Measurements from ENCODE around the gene GIPC2. TPM values are rescaled to one million over a fixed set of nuclear protein-coding genes. Genes with fewer than 3 reads are reported as not detected.
A peak's percentile ranks its signal among the peaks of the same experiment; 100 is the strongest.
"Not testable (repeated sequence)": the region's sequence is repeated elsewhere in the genome, so short reads cannot be mapped to it uniquely, and the experiment has no call there.

GIPC2 gene
- total and polyA plus RNA-seq, 2 experiments from 2014 or later: 0.30 TPM; not detected in 1

DNA sequence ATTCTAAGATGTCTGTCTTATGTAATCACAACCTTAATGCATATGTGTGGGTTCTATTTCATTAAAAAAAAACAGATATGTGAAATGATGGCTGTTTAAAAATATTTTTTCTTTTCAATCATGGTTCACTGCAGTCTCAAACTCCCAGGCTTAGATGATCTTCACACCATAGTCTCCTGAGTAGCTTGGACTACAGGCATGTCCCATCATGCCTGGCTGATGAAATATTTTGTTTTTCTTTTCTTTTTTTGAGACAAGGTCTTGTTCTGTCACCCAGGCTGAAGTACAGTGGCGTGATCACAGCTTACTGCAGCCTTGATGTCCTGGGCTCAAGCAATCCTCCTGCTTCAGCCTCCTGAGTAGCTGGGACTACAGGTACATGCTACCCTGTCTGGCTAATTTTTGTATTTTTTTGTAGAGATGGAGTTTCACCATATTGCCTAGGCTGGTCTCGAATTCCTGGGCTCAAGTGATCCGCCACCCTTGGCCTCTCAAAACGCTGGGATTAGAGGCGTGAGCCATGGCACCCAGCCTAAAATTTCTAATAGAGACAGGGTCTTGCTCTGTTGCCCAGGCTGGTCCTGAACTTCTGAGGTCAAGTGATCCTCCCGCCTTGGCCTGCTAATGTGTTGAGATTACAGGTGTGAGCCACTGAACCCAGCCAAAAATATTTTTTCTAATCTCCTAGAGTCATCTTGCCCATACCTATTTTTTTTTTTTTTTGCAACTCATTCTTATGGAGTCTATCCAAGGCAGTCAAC, 67.6 kb downstream of the GIPC2 start:
- no peak overlapping the region for H3K4me3 ChIP-seq
- H3K27me3 ChIP-seq: no peaks in the 10 kb centered on the region
- no peak for DNase-seq (ENCODE audit: low read depth in 1 of 2, low spot score in 1 of 2)
- no peaks in the 10 kb centered on the region for H3K36me3 ChIP-seq
- H3K27ac ChIP-seq: no peak overlapping the region
- no peaks in the 10 kb centered on the region for H3K4me1 ChIP-seq (ENCODE audit: low read depth)
- TF ChIP-seq CTCF (IDR thresholded peaks at IDR 0.05; ENCODE audit: low read depth, low read length): no peak
- H3K9me3 ChIP-seq (ENCODE audit: low read depth): no peaks in the 10 kb centered on the region

DNA sequence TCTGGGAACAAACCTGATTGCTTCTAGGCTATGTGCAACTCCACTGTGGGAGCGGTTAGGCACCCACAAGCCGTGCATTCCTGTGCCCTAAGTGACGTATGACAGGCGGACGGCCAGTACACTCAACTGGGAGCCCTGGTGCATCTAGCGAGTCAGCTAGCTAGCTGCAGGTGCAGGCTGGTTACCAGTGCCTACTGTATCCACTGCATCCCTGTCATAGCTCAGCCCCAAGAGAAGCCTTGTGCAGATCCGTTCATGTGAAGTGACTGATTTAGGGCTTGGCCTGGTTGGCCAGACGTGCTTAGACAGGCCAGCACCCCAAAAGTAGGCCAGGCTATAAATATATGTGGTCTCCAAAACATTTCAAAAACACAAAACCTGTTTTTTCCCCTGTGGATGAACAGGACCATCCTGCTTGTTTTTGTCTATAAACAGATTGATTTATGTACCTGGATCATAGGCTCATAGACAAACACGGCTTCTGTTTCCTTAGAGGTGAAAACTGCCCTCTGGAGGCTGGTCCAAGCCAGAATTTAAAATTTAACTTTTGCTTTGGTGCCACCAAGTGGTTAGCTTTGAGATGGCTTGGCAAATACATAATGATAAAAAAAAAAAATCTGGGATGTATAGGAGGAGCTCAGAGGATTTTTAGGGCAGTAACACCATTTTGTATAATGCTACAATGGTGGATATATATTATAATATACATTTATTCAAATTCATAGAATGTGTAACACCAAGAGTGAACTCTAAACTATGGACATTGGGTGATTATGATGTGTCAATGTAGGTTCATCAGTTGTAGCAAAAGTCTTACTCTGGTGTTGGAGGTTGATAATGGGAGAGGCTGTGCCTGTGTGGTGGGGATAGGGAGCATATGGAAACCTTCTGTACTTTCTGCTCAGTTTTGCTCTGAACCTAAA, 68.5 kb downstream of the GIPC2 start:
- H3K36me3 ChIP-seq: no peaks in the 10 kb centered on the region
- TF ChIP-seq CTCF (IDR thresholded peaks at IDR 0.05; ENCODE audit: low read depth, low read length): peak; percentile 82
- DNase-seq (ENCODE audit: low read depth in 1 of 2, low spot score in 1 of 2): peak; percentile 86 to 88
- H3K9me3 ChIP-seq (ENCODE audit: low read depth): no peaks in the 10 kb centered on the region
- no peak overlapping the region for H3K4me3 ChIP-seq
- H3K27ac ChIP-seq: no peak overlapping the region
- no peaks in the 10 kb centered on the region for H3K4me1 ChIP-seq (ENCODE audit: low read depth)
- H3K27me3 ChIP-seq: no peaks in the 10 kb centered on the region

- DNase-seq (ENCODE audit: low read depth in 1 of 2, low spot score in 1 of 2); H3K9me3 ChIP-seq (ENCODE audit: low read depth); H3K36me3 ChIP-seq; H3K27me3 ChIP-seq; H3K4me3 ChIP-seq; H3K4me1 ChIP-seq (ENCODE audit: low read depth); H3K27ac ChIP-seq: not testable (repeated sequence)
Measured at GRCh38 chr1:78120485-78120884, 74.7 kb downstream of the GIPC2 start.

GRCh38 chr1:78121710-78122109, 75.9 kb downstream of the GIPC2 start:
- DNase-seq (ENCODE audit: low read depth in 1 of 2, low spot score in 1 of 2): no peak
- Histone ChIP-seq H3K9me3 (ENCODE audit: low read depth) (no peaks in the 10 kb centered on the region), H3K27me3 (no peaks in the 10 kb centered on the region), H3K36me3 (no peaks in the 10 kb centered on the region), H3K27ac (no peak overlapping the region), H3K4me3 (no peak overlapping the region), H3K4me1 (ENCODE audit: low read depth) (no peaks in the 10 kb centered on the region)
- TF ChIP-seq CTCF (IDR thresholded peaks at IDR 0.05; ENCODE audit: low read depth, low read length): no peak

- Histone ChIP-seq H3K4me1 (ENCODE audit: low read depth) (no peaks in the 10 kb centered on the region), H3K27ac (no peak overlapping the region), H3K9me3 (ENCODE audit: low read depth) (no peaks in the 10 kb centered on the region), H3K27me3 (no peaks in the 10 kb centered on the region), H3K4me3 (no peak overlapping the region), H3K36me3 (no peaks in the 10 kb centered on the region)
- no peak for TF ChIP-seq CTCF (IDR thresholded peaks at IDR 0.05; ENCODE audit: low read depth, low read length)
- DNase-seq (ENCODE audit: low read depth in 1 of 2, low spot score in 1 of 2): no peak
Measured at GRCh38 chr1:78122389-78122788, 76.6 kb downstream of the GIPC2 start.

- peak in 1 of 2 donors; percentile 61 for DNase-seq (ENCODE audit: low read depth in 1 of 2, low spot score in 1 of 2)
Measured at GRCh38 chr1:78126506-78126905, 80.7 kb downstream of the GIPC2 start.

More at GRCh38 chr1:78126506-78126905, 80.7 kb downstream of the GIPC2 start:
- no peak overlapping the region for H3K27ac ChIP-seq
- no peaks in the 10 kb centered on the region for H3K4me1 ChIP-seq (ENCODE audit: low read depth)
- no peaks in the 10 kb centered on the region for H3K9me3 ChIP-seq (ENCODE audit: low read depth)
- no peak for TF ChIP-seq CTCF (IDR thresholded peaks at IDR 0.05; ENCODE audit: low read depth, low read length)
- no peak overlapping the region for H3K4me3 ChIP-seq
- no peaks in the 10 kb centered on the region for H3K27me3 ChIP-seq
- no peaks in the 10 kb centered on the region for H3K36me3 ChIP-seq
